Measurements from ENCODE around the gene KIAA1328.

- TF ChIP-seq JUN (IDR thresholded peaks at IDR 0.05; ENCODE audit: borderline replicate concordance, insufficient read depth, insufficient read length, low read depth) (no peak), MAX (IDR thresholded peaks at IDR 0.05; ENCODE audit: insufficient read depth, insufficient read length) (no peak), POLR2AphosphoS5 (IDR thresholded peaks at IDR 0.05; ENCODE audit: insufficient read depth, low read depth, low read length) (no peak), CTCF (IDR thresholded peaks at IDR 0.05; ENCODE audit: extremely low read depth in 1 of 2, insufficient read depth in 1 of 2, low read depth in 1 of 2, low read length in 2 of 2) (no peak), MYC (IDR thresholded peaks at IDR 0.05; ENCODE audit: low read depth, low read length) (no peak), POLR2A (IDR thresholded peaks at IDR 0.05; ENCODE audit: low read depth, low read length) (no peak), FOS (IDR thresholded peaks at IDR 0.05; ENCODE audit: borderline replicate concordance, insufficient read depth, low read length) (no peak), EZH2 (IDR thresholded peaks at IDR 0.05; ENCODE audit: borderline replicate concordance, low read depth, low read length, severe bottlenecking) (no peak)
These were observed 347.0 kb downstream of the KIAA1328 start for GRCh38 chr18:37175727-37176620.
